ENCODE results near the gene NWD2.

Gene NWD2

GRCh38 chr4:37476256-37476655 is 231.7 kb downstream of the NWD2 start:
- no peak for ATAC-seq
- TF ChIP-seq OSR1 (CRISPR knock-in tag; IDR thresholded peaks at IDR 0.05): no peak
- TF ChIP-seq, protein P1, sequence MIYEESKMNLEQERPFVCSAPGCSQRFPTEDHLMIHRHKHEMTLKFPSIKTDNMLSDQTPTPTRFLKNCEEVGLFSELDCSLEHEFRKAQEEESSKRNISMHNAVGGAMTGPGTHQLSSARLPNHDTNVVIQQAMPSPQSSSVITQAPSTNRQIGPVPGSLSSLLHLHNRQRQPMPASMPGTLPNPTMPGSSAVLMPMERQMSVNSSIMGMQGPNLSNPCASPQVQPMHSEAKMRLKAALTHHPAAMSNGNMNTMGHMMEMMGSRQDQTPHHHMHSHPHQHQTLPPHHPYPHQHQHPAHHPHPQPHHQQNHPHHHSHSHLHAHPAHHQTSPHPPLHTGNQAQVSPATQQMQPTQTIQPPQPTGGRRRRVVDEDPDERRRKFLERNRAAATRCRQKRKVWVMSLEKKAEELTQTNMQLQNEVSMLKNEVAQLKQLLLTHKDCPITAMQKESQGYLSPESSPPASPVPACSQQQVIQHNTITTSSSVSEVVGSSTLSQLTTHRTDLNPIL (CRISPR knock-in tag; IDR thresholded peaks at IDR 0.05; ENCODE audit: low read depth): no peak
- TF ChIP-seq, protein P2, sequence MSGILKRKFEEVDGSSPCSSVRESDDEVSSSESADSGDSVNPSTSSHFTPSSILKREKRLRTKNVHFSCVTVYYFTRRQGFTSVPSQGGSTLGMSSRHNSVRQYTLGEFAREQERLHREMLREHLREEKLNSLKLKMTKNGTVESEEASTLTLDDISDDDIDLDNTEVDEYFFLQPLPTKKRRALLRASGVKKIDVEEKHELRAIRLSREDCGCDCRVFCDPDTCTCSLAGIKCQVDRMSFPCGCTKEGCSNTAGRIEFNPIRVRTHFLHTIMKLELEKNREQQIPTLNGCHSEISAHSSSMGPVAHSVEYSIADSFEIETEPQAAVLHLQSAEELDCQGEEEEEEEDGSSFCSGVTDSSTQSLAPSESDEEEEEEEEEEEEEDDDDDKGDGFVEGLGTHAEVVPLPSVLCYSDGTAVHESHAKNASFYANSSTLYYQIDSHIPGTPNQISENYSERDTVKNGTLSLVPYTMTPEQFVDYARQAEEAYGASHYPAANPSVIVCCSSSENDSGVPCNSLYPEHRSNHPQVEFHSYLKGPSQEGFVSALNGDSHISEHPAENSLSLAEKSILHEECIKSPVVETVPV (CRISPR knock-in tag; IDR thresholded peaks at IDR 0.05): no peak
- no peak for TF ChIP-seq ZFP3 (CRISPR knock-in tag; IDR thresholded peaks at IDR 0.05)
- no peak for TF ChIP-seq ZNF565 (CRISPR knock-in tag; conservative IDR thresholded peaks at IDR 0.05; ENCODE audit: low read depth)
- TF ChIP-seq ISL1 (CRISPR knock-in tag; IDR thresholded peaks at IDR 0.05): no peak
- TF ChIP-seq, protein P3, sequence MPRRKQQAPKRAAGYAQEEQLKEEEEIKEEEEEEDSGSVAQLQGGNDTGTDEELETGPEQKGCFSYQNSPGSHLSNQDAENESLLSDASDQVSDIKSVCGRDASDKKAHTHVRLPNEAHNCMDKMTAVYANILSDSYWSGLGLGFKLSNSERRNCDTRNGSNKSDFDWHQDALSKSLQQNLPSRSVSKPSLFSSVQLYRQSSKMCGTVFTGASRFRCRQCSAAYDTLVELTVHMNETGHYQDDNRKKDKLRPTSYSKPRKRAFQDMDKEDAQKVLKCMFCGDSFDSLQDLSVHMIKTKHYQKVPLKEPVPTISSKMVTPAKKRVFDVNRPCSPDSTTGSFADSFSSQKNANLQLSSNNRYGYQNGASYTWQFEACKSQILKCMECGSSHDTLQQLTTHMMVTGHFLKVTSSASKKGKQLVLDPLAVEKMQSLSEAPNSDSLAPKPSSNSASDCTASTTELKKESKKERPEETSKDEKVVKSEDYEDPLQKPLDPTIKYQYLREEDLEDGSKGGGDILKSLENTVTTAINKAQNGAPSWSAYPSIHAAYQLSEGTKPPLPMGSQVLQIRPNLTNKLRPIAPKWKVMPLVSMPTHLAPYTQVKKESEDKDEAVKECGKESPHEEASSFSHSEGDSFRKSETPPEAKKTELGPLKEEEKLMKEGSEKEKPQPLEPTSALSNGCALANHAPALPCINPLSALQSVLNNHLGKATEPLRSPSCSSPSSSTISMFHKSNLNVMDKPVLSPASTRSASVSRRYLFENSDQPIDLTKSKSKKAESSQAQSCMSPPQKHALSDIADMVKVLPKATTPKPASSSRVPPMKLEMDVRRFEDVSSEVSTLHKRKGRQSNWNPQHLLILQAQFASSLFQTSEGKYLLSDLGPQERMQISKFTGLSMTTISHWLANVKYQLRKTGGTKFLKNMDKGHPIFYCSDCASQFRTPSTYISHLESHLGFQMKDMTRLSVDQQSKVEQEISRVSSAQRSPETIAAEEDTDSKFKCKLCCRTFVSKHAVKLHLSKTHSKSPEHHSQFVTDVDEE (CRISPR knock-in tag; IDR thresholded peaks at IDR 0.05): no peak
- TF ChIP-seq ZFP30 (CRISPR knock-in tag; IDR thresholded peaks at IDR 0.05): no peak
- TF ChIP-seq ZNF8 (CRISPR knock-in tag; IDR thresholded peaks at IDR 0.05): no peak
- no peak for TF ChIP-seq SNAI2 (CRISPR knock-in tag; IDR thresholded peaks at IDR 0.05)
- no peak for TF ChIP-seq PPARA (CRISPR knock-in tag; IDR thresholded peaks at IDR 0.05; ENCODE audit: borderline replicate concordance)
- no peak for TF ChIP-seq RARB (CRISPR knock-in tag; IDR thresholded peaks at IDR 0.05)
- TF ChIP-seq TOX (CRISPR knock-in tag; IDR thresholded peaks at IDR 0.05; ENCODE audit: borderline replicate concordance): no peak
- no peak for TF ChIP-seq BACH2 (CRISPR knock-in tag; IDR thresholded peaks at IDR 0.05; ENCODE audit: borderline replicate concordance)
- TF ChIP-seq POU6F1 (CRISPR knock-in tag; IDR thresholded peaks at IDR 0.05; ENCODE audit: borderline replicate concordance, low read depth): no peak

DNA sequence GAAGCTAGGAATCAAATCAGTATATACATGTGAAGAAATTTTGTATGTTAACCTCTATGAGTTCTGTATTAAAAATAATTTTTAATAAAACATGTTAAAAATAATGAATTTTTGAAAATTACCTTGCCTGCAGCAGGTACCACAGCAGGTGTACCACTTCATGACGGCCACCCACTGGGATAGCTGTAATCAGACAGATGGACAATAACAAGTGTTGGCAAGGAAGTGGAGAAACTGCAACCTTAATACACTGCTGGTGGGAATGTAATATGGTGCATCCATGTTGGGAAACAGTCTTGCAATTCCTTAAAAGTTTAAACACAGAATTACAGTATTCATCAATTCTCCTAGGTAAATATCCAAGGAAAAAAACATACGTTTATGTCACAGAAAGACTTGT is 232.1 kb downstream of the NWD2 start:
- TF ChIP-seq TOX (CRISPR knock-in tag; IDR thresholded peaks at IDR 0.05; ENCODE audit: borderline replicate concordance) (no peak), CSDC2 (CRISPR knock-in tag; IDR thresholded peaks at IDR 0.05) (no peak)
- ATAC-seq: no peak

- no peak for ATAC-seq
- TF ChIP-seq, protein P1 (CRISPR knock-in tag; IDR thresholded peaks at IDR 0.05; ENCODE audit: low read depth): no peak
- TF ChIP-seq ZNF70 (CRISPR knock-in tag; IDR thresholded peaks at IDR 0.05) (no peak), RARB (CRISPR knock-in tag; IDR thresholded peaks at IDR 0.05) (no peak), ZC3H10 (CRISPR knock-in tag; IDR thresholded peaks at IDR 0.05) (no peak), ARNTL (CRISPR knock-in tag; IDR thresholded peaks at IDR 0.05; ENCODE audit: borderline replicate concordance, low read depth) (no peak), BACH2 (CRISPR knock-in tag; IDR thresholded peaks at IDR 0.05; ENCODE audit: borderline replicate concordance) (no peak), ZNF565 (CRISPR knock-in tag; conservative IDR thresholded peaks at IDR 0.05; ENCODE audit: low read depth) (no peak), ESRRG (CRISPR knock-in tag; IDR thresholded peaks at IDR 0.05) (no peak), ZFP3 (CRISPR knock-in tag; IDR thresholded peaks at IDR 0.05) (no peak), OSR1 (CRISPR knock-in tag; IDR thresholded peaks at IDR 0.05) (no peak), CSDC2 (CRISPR knock-in tag; IDR thresholded peaks at IDR 0.05) (no peak), SNAI2 (CRISPR knock-in tag; IDR thresholded peaks at IDR 0.05) (no peak), PPARA (CRISPR knock-in tag; IDR thresholded peaks at IDR 0.05; ENCODE audit: borderline replicate concordance) (no peak), ZFP30 (CRISPR knock-in tag; IDR thresholded peaks at IDR 0.05) (no peak), ZNF8 (CRISPR knock-in tag; IDR thresholded peaks at IDR 0.05) (no peak)
- TF ChIP-seq, protein P2 (CRISPR knock-in tag; IDR thresholded peaks at IDR 0.05): no peak
- TF ChIP-seq, protein P3 (CRISPR knock-in tag; IDR thresholded peaks at IDR 0.05): no peak
- TF ChIP-seq, protein P4, sequence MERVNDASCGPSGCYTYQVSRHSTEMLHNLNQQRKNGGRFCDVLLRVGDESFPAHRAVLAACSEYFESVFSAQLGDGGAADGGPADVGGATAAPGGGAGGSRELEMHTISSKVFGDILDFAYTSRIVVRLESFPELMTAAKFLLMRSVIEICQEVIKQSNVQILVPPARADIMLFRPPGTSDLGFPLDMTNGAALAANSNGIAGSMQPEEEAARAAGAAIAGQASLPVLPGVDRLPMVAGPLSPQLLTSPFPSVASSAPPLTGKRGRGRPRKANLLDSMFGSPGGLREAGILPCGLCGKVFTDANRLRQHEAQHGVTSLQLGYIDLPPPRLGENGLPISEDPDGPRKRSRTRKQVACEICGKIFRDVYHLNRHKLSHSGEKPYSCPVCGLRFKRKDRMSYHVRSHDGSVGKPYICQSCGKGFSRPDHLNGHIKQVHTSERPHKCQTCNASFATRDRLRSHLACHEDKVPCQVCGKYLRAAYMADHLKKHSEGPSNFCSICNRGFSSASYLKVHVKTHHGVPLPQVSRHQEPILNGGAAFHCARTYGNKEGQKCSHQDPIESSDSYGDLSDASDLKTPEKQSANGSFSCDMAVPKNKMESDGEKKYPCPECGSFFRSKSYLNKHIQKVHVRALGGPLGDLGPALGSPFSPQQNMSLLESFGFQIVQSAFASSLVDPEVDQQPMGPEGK (CRISPR knock-in tag; IDR thresholded peaks at IDR 0.05; ENCODE audit: borderline replicate concordance): no peak
Measured at GRCh38 chr4:37477126-37477525, 232.6 kb downstream of the NWD2 start.

All from SK-N-SH treated with all-trans-retinoic acid at 6 μM for 48 hours (cell line).